ENCODE measurements around the gene DYRK1A.
"Not testable (repeated sequence)": the region's sequence is repeated elsewhere in the genome, so short reads cannot be mapped to it uniquely, and the experiment has no call there.

The DYRK1A gene

DNA sequence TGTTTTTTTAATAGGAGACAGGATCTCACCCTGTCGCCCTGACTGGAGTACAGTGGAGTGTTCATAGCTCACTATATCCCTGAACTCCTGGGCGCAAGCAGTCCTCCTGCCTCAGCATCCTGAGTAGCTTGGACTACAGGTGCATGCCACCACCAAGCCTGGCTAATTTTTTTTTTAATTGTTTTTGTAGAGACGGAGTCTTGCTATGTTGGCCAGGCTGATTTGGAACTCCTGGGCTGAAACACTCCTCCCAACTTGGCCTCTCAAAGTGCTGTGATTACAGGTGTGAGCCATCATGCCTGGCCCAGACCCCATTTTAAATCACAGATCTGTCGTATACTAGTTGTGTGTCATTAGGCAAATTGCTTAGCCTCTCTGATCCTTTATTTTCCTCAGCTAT is 161.1 kb downstream of the DYRK1A start:
- no peak for DNase-seq (ENCODE audit: low read depth in 2 of 2)

DNA sequence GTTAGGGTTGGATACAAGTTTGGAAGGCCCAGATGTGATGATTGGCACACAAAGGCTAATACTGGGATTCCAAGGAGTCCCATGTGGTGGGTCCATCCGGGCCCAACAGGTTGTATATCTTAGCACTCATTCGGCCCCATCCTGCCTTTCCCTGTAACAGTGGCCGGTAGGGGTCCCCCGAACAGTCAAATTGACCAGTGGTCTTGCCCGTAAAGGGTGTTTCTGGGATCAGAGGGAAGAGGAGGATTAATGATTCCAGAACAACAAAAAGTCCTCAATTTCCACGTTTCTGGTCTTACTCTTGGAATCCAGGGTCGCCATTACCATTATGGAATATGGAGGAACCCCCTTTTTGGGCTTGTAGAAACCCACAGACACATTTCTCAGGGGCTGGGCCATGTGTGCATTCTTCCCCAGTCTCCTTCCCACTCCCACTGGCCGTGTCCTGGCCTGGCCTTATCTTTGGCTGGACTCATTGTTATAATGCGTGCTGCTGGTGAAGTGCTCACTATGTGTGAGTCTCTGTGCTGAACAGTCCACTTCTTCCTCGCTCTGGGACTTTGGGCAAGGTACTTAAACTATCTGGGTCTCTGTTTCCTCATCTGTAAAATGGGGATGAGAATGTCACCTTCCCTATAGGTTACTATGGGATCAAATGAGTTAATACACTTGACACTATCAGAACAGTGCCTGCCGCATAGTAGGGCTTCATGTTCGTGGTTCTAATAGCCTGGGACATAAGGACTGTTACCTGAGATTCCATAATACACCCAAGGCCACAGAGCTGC is 161.8 kb downstream of the DYRK1A start:
- no peak for DNase-seq (ENCODE audit: low read depth in 2 of 2)

DNA sequence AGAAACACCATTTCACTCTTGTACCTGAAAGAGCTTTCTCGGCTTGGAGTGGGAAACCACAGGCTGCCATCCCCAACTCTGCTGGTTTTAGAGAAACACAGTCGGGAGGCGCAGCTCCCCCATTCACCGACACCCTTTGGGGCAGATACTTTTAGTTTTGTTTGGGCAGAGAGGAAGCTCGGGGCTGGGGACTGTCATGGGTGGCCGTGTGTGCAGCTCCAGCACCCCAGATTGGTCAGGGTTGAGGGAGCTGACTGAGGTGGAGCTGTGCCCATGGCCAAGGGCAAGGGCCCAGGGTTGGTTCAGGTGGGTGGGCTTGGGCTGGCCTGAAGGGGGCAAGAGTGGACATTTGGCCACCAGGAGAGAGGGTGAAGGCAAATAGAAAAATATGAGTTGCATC is 163.1 kb downstream of the DYRK1A start:
- DNase-seq (ENCODE audit: low read depth in 2 of 2) = no peak

DNA sequence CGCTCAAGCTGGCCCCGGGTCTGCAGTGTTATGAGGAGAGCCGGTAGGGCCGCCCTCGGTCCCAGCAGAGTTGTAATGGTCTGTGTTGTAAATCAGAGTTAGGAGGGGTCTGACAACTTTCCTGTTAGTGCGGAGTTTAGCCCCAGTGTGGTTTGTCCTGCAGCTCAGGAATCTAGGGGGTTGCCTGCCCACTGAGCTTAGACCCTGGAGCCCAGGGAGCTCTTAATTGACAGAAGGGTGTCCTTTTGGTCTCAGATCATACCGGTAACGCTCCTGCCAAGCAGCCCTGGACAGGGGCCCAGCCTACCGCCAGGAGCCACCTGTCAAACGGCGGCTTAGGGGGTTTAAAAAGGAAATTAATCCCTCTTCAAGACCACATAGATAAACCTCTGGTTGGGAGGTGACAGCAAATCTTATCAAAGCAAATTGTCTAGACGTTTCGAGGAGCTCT is 164.4 kb downstream of the DYRK1A start:
- no peak for DNase-seq (ENCODE audit: low read depth in 2 of 2)

DNA sequence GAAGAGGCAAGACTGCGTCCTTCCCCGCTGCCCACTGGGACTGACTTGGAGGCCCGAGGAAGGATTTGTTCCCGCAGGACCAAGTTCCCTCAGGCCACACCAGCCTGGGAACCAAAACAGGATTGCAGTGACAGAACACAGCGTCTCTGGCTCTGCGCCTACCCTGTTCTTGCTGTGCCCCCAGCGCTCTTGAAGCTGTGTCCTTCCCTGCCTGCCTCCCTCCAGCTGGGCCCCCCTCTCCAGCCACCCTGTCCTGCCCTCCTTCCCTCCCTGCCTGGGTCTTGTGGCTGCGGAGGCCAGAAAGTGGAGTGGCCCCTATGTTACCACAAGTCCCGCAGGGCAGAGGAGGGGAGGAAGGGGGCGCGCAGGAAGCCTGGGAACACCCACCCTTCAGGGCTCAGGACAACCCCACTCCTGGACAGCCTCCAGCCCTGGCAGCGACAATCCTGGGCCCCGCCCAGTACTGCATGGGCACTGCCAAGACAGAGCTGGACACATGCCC is 164.9 kb downstream of the DYRK1A start:
- no peak for DNase-seq (ENCODE audit: low read depth in 2 of 2)

DNA sequence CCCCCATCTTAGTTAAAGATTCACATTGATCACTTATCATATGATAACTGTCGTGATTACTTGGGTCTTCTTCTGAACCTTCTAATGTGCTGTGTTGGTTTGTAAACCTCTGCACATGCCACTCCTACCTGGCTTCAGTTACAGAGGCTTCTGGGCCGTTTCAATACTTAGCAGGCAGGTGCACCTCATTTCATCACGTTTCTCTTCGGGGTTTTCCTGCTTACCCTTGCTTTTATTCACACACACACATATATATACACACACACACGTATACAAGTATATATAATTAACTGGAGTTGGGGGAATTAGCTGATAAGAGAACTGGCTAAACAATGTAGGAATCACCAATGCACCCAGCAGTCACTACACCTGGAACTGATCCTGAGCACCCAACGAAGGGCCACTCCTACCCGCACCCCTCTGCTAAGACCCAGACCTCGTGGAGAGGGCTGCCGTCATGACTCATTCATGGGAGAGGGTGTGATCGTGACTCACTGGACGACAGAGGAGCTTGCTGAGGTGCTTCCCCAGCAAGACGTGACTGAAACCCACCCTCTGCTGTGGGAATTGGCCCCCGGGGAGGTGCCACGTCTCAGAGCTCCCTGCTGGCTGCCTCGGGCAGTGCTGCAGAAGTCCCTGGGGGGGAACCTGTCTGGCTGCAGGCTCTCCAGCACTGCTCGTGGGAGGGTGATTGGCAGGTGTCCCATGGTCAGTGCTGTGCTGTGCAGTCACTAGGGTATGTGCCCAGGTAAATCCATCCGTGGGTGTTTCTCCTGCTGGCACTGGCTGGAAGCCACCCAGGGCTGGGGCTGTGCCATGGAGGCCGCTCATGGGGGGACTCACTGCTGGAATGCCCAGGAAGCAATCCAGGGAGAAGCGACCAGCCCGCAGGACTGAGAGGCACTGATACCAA is 166.6 kb downstream of the DYRK1A start:
- peak; percentile 10 to 20 for DNase-seq (ENCODE audit: low read depth in 2 of 2)

DNA sequence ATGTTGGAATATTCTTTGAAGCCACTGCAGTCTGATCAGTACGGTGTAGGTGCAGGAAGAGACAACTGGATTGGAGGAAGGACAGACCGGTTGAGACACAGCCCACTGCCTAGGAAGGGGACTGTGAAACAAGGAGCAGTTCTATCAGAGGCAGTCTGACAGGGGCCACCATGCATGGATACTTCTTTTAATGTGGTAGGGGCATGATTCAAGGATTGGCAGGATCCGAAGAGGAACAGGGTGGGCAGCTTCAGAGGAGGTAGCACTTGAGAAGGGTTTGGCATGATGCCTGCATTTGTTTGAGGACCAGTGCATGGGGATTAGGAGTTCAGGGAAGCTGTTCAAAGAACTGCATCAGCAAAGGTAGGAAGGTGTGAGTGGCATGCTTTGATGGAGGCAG is 167.9 kb downstream of the DYRK1A start:
- no peak for DNase-seq (ENCODE audit: low read depth in 2 of 2)

DNA sequence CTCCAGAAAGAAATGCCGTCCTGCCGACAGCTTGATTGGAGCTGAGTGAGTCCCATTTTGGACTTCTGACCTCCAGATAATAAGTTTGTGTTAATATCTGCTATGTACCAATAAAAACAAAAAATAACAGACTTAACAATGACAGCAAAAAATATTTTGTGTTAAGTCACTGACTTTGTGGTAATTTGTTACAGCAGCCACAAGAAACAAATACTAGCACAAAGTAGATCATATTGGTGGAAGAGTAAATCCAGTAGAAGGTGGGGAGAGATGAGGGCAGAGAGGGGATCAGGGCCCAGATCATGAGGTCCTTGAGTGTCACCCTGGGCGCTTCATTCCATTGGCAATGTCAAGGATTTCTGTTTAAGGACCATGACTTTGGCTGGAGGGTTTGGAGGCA is 168.6 kb downstream of the DYRK1A start:
- no peak for DNase-seq (ENCODE audit: low read depth in 2 of 2)

DNA sequence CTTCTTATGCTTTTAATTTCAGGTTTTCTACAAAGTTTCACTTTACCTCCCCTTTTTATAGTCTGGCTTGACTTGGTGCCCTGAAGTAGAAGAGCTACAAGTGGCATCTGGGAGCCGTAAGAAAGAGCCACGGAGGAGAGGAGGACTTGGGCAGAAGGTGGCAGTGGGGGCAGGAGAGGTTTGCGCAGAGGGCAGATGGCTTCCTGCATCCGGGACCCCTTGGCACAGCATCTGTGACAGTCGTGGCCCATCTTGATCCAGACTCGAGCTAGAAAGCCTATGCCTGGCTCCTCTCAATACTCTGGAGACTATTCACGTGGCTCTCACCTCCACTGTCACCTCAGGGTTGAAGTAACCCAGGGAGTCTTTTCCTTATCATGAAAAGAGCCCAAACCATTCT is 169.1 kb downstream of the DYRK1A start:
- DNase-seq (ENCODE audit: low read depth in 2 of 2) = no peak

DNA sequence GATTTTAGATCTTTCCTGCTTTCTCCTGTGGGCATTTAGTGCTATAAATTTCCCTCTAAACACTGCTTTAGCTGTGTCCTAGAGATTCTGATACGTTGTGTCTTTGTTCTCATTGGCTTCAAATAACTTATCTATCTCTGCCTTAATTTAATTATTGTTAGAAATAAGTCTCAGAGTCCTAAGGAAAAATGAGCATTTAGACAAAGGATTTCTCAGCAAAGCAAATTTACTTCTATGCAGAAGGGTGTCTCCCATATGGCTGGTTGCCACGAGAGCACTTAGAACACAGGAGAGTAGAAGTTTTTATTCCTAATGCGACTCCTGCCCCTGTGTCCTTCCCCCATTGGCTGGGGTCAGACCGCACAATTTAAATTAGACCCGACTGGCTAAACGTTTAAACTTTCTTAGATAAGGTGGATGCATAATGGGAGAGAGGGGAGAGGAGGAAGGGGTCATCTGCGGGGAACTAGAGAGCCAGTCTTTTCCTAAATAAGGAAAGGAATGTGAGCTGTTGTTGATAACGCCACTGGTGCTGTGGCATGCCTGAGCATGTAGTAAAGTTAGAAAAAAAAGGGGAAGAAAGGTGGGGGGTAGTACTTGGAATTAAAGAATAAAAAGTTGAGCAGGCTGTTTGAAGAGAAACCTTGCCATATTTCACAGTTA is 170.2 kb downstream of the DYRK1A start:
- no peak for DNase-seq (ENCODE audit: low read depth in 2 of 2)

DNA sequence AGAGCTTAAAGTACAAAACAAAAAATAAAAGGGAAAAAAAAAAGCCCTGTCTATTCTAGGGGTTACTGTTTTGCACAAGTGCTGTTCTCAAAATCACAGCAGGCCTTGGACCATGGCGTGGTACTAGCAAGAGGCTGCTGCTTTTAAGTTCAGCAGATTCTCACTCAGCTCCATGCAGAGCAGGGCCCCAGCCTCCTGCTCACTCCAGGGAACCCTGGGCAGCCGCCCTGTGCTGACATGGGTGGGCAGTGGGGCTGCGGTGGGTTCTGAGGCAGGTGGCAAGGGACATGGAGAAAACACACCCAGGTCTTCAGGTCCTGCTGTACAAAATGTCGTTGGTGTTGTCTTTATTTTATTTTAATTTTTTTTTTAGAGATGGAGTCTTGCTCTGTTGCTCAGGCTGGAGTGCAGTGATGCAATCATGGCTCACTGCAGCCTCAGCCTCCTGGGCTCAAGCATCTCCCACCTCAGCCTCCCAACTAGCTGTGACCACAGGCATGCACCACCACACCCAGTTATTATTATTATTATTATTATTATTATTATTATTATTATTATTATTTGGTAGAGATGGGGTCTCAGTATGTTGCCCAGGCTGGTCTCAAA is 170.9 kb downstream of the DYRK1A start:
- DNase-seq (ENCODE audit: low read depth in 2 of 2) = no peak

DNA sequence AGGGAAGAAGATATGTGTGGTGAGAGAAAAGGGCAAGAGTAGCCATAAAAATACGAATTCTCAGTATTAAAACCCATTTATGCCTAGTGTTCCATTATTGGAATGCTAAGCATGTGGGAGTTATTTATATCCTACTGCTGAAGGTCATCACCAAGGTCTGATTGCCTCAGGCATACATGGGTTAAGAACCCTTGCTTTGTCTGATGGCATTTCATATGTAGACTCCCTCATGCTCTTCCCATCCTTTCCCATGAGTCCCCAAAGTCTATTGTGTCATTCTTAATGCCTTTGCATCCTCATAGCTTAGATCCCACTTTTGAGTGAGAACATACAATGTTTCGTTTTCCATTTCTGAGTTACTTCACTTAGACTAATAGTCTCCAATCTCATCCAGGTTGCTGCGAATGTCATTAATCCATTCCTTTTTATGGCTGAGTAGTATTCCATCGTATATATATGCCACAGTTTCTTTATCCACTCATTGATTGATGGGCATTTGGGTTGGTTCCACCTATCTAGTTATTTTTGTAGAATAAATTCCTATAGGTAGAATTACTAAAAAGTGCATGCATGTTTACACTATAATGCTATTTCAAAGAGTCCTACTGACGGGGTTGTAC is 172.5 kb downstream of the DYRK1A start:
- no peak for DNase-seq (ENCODE audit: low read depth in 2 of 2)

DNA sequence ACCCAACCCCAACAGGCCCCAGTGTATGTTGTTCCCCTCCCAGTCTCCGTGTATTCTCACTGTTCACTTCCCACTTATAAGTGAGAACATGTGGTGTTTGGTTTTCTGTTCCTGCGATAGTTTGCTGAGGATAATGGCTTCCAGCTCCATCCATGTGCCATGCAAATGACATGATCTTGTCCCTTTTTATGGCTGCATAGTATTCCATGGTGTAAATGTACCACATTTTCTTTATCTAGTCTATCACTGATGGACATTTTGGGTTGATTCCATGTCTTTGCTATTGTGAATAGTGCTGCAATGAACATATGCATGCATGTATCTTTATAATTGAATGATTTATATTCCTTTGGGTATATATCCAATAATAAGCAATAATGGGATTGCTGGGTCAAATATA is 174.6 kb downstream of the DYRK1A start:
- DNase-seq (ENCODE audit: low read depth in 2 of 2) = not testable (repeated sequence)

DNA sequence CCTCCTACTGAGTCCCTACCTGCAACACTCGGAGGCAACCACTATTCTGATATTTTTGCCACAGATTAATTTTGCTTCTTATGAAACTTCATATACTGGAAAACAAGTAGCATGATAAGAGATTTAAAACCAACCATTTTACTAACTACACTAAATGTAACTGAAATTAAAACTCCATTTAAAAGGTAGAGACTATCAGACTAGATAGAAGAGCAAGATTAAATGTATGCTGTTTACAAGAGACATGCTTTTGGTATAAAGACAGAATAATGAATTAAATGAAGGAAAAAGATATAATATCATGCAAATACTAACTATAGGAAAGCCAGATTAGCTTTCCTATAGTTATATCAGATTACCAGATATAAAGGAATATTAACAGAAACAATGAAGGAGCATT is 175.9 kb downstream of the DYRK1A start:
- no peak for DNase-seq (ENCODE audit: low read depth in 2 of 2)

DNA sequence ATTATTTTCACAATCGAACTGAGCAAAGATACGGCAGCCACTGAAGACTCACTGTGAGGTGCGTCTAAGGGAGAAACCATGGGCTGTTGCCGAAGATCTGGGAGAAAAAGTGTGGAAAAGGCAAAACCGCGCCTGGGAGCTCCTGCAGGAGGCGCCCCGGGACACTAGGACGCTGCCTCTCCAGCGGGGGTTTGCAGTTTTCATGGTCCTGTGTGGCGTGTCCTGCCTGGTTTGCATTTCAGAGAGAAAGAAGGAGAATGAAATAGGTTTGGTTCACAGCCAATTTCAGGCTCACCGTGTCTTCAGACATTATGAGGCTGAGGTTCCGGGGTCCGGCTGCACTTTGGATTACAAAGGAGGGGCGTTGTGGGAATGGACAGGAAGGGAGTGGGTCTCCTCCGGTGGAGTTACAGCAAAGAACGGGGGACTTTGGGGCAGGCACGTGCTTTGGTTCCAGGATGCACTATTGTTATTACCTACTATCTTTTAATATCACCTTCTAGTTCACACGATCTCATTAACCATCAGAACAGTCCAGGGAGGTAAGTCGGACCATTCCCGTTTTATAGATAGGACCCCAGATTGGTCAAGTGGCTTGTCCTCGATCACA is 179.8 kb downstream of the DYRK1A start:
- no peak for DNase-seq (ENCODE audit: low read depth in 2 of 2)

DNA sequence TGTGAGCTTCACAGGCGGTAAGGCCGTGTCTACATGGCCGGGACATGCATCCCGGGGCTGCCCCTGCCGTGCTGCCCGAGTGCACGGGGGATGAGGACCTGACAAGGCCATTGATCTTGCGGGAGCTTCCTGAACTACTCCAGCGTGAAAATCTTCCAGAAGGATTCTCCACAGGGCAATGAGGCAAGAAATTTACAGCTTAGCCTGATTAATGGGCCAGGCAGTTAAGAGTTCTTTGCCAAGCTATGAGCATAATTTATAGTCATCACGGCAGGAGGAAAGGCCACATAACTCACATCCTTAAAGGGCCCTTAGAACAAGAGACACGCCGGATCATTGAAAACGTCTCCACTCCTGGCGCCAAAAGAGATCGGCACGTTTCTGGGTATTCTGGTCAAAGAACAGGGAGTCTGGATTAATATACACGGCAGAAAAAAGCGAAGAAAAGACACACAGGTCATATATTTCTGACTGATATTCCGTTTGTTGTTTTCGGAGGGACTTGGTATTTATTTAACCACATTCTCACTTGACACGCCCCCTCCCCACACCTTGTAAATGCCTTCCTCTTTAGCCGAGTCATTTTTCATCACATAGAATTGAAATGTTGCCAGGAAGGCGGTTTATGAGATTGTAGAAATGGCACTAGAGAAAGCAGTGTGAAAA is 180.5 kb downstream of the DYRK1A start:
- no peak for DNase-seq (ENCODE audit: low read depth in 2 of 2)

DNA sequence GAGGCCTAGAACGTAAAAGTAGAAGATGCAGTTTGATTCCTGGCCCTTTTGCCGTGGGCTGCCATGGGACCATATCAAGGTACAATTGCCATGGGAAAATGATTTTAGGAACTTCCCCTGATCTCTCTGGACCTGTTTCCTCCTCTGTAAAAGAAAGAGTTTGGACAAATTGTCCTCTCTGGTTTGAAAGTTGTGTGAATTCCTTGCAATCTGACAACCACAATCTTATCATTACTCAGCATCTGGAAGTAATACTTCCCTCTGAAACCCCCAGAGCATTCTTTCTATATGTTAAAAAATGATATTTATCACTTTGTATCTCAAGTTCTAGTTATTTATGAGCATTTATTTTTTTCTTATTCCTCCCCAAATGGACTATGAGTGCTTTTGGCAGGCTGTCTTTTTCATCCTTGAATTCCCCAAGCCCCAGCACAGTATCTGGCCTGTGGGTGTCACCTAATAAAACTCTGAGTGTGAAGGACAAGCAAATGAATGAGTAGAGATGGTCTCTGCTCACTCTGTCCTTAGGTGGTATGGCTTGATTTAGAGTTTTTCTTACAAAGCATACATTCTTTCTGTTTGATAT is 181.1 kb downstream of the DYRK1A start:
- DNase-seq (ENCODE audit: low read depth in 2 of 2) = no peak

DNA sequence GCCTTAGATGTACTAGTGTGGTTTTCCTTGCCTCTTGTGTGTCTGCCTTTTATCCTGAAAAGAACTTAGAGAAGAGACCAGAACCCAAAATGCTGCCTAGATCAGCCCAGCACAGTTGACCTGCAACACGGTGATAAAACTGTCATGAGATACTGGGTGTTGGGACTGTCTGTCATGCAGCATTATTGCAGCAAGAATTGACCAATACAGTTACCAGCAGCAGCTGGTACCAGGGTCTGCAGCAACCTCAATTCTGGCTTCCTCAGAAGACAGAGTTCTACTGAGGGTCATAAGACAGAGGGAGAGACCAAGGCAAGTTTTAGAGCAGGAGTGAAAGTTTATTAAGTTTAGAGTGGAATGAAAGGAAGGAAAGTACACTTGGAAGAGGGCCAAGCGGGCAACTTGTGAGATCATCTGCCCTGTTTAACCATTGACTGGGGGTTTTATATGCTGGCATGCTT is 182.0 kb downstream of the DYRK1A start:
- DNase-seq (ENCODE audit: low read depth in 2 of 2) = no peak

DNA sequence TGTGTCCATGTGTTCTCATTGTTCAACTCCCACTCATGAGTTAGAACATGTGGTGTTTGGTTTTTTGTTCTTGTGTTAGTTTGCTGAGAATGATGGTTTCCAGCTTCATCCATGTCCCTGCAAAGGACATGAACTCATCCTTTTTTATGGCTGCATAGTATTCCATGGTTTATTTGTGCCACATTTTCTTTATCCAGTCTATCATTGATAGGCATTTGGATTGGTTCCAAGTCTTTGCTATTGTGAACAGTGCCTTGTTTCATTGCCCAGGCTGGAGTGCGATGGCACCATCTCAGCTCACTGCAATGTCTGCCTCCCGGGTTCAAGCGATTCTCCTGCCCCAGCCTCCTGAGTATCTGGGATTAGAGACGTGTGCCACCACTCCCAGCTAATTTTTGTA is 183.2 kb downstream of the DYRK1A start:
- DNase-seq (ENCODE audit: low read depth in 2 of 2) = not testable (repeated sequence)

DNA sequence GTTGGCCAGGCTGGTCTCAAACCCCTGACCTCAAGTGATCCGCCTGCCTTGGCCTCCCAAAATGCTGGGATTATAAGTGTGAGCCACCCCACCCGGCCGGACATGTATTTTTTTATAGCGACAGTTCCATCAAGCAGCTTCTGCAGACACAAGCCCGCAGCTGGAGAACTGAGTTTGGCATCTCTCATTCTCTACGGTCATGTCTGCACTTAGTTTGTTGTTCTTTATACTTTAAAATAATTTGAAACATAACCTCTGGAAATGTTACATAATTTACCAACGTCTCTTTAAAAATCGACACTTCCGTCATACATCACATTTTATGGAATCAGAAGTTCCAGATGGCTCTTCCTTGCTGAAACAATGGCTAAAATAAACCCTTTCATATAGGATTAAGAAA is 183.6 kb downstream of the DYRK1A start:
- no peak for DNase-seq (ENCODE audit: low read depth in 2 of 2)

Data from stimulated activated CD4-positive, alpha-beta T cell treated with anti-CD3 and anti-CD28 coated beads, Interleukin-15, amount 100 ng/mL, for 48 hours (primary cell).